T-helper 2 cell treated with Interferon-gamma antibody and Interleukin-4, amounts not matched to agents 5 μg/mL and 100 μg/mL, for 36 hours (primary cell): ENCODE results near the gene ADAMTS5.

ENCODE experiments used
- DNase-seq: peaks from one replicate; pipeline ENCODE4 v3.0.0; 2021; ENCODE audit warnings: low spot score
- H3K27ac Mint-ChIP-seq: one replicate; pipeline ENCODE4 v1.8.0; 2021; ENCODE audit warnings: mild to moderate bottlenecking, mixed read lengths
- H3K27me3 Mint-ChIP-seq: one replicate; pipeline ENCODE4 v1.8.0; 2021; ENCODE audit warnings: low read depth, mixed read lengths
- H3K36me3 Mint-ChIP-seq: one replicate; pipeline ENCODE4 v1.8.0; 2021; ENCODE audit warnings: low read depth, mixed read lengths
- H3K4me1 Mint-ChIP-seq: one replicate; pipeline ENCODE4 v1.8.0; 2021; ENCODE audit warnings: low read depth, mixed read lengths
- H3K4me3 Mint-ChIP-seq: one replicate; pipeline ENCODE4 v1.8.0; 2022; ENCODE audit warnings: mild to moderate bottlenecking, moderate library complexity, mixed read lengths
- H3K9me3 Mint-ChIP-seq: one replicate; pipeline ENCODE4 v1.8.0; 2021; ENCODE audit warnings: mixed read lengths

ADAMTS5 gene

GRCh38 chr21:26961698-26962097 is 5.2 kb downstream of the ADAMTS5 start:
- no peak overlapping the region for H3K27ac Mint-ChIP-seq
- H3K27me3 Mint-ChIP-seq = peaks cover 24% of the 10 kb centered on the region
- no peak overlapping the region for H3K4me3 Mint-ChIP-seq
- no peaks in the 10 kb centered on the region for H3K9me3 Mint-ChIP-seq
- no peak for DNase-seq
- H3K36me3 Mint-ChIP-seq = no peaks in the 10 kb centered on the region
- no peaks in the 10 kb centered on the region for H3K4me1 Mint-ChIP-seq

- no peak overlapping the region for H3K4me3 Mint-ChIP-seq
- H3K36me3 Mint-ChIP-seq = no peaks in the 10 kb centered on the region
- H3K9me3 Mint-ChIP-seq = no peaks in the 10 kb centered on the region
- H3K4me1 Mint-ChIP-seq = no peaks in the 10 kb centered on the region
- no peak for DNase-seq
- peaks cover 4% of the 10 kb centered on the region for H3K27me3 Mint-ChIP-seq
- H3K27ac Mint-ChIP-seq = no peak overlapping the region
Observed at GRCh38 chr21:26958788-26959187, 8.1 kb downstream of the ADAMTS5 start.

GRCh38 chr21:26956813-26957212 is 10.1 kb downstream of the ADAMTS5 start:
- Mint-ChIP-seq H3K9me3 (no peaks in the 10 kb centered on the region), H3K36me3 (no peaks in the 10 kb centered on the region), H3K4me1 (no peaks in the 10 kb centered on the region), H3K27ac (no peak overlapping the region), H3K27me3 (no peaks in the 10 kb centered on the region), H3K4me3 (no peak overlapping the region)
- no peak for DNase-seq

- Mint-ChIP-seq H3K36me3 (no peaks in the 10 kb centered on the region), H3K4me1 (no peaks in the 10 kb centered on the region), H3K27me3 (no peaks in the 10 kb centered on the region), H3K9me3 (no peaks in the 10 kb centered on the region), H3K4me3 (no peak overlapping the region), H3K27ac (no peak overlapping the region)
- no peak for DNase-seq
Observed at GRCh38 chr21:26956216-26956615, 10.7 kb downstream of the ADAMTS5 start.

DNA sequence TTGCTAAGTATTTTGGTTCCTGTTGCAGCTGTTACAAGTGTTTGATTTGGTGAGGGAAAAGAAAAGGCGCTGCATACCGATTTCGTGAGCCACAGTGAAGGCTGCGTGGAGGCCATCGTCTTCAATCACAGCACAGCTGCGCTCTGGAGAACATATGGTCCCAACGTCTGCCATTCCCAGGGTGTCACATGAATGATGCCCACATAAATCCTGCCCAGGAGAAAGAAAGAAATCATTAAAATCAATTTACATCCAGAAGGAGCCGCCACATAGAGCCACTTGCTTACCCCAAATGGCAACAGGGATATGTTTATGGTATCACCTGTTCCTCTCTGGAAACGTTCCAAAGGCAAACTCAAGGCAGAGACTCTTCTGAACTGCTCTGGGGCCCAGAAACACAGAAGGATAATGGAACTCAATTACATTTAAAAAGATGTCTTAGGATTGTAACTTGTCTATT is 12.2 kb downstream of the ADAMTS5 start:
- no peak for DNase-seq
- no peaks in the 10 kb centered on the region for H3K4me1 Mint-ChIP-seq
- H3K27me3 Mint-ChIP-seq = no peaks in the 10 kb centered on the region
- no peaks in the 10 kb centered on the region for H3K9me3 Mint-ChIP-seq
- no peak overlapping the region for H3K4me3 Mint-ChIP-seq
- H3K27ac Mint-ChIP-seq = no peak overlapping the region
- H3K36me3 Mint-ChIP-seq = no peaks in the 10 kb centered on the region

GRCh38 chr21:26952374-26953066 is 14.4 kb downstream of the ADAMTS5 start:
- H3K9me3 Mint-ChIP-seq = no peaks in the 10 kb centered on the region
- H3K27ac Mint-ChIP-seq = no peak overlapping the region
- DNase-seq = no peak
- H3K36me3 Mint-ChIP-seq = no peaks in the 10 kb centered on the region
- no peaks in the 10 kb centered on the region for H3K27me3 Mint-ChIP-seq
- H3K4me1 Mint-ChIP-seq = no peaks in the 10 kb centered on the region
- no peak overlapping the region for H3K4me3 Mint-ChIP-seq

- no peak for DNase-seq
- H3K36me3 Mint-ChIP-seq = no peaks in the 10 kb centered on the region
- no peaks in the 10 kb centered on the region for H3K27me3 Mint-ChIP-seq
- H3K4me1 Mint-ChIP-seq = no peaks in the 10 kb centered on the region
- H3K9me3 Mint-ChIP-seq = no peaks in the 10 kb centered on the region
- H3K27ac Mint-ChIP-seq = no peak overlapping the region
- H3K4me3 Mint-ChIP-seq = no peak overlapping the region
Observed at GRCh38 chr21:26949830-26950229, 17.1 kb downstream of the ADAMTS5 start.

DNA sequence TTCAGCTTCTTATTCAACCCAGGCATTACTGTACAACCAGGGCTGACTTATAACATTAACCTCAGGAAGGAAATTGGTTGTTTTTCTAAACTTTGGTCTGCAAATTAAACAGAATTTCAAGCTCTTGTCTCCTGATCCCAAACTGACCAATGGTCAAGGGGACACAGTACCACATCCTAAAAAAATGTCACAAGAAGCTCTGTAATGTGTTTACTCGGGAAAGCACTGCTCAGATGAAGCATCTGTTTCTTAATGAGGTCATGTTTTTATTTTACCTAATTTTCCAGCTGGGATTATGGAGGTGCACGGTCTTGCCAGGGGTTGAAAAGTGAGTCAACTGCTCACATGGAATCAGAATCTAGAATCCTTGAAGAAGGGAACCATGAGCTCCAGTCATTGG is 18.7 kb downstream of the ADAMTS5 start:
- Mint-ChIP-seq H3K27ac (no peak overlapping the region), H3K4me3 (no peak overlapping the region)

GRCh38 chr21:26946744-26947446 is 20.0 kb downstream of the ADAMTS5 start:
- Mint-ChIP-seq H3K4me3 (no peak overlapping the region), H3K4me1 (no peaks in the 10 kb centered on the region), H3K27me3 (no peaks in the 10 kb centered on the region), H3K36me3 (no peaks in the 10 kb centered on the region), H3K27ac (no peak overlapping the region), H3K9me3 (no peaks in the 10 kb centered on the region)
- no peak for DNase-seq

More for the DNA sequence above, 18.7 kb downstream of the ADAMTS5 start:
- no peaks in the 10 kb centered on the region for H3K9me3 Mint-ChIP-seq
- H3K27me3 Mint-ChIP-seq = no peaks in the 10 kb centered on the region
- H3K36me3 Mint-ChIP-seq = no peaks in the 10 kb centered on the region
- no peak for DNase-seq
- no peaks in the 10 kb centered on the region for H3K4me1 Mint-ChIP-seq

DNA sequence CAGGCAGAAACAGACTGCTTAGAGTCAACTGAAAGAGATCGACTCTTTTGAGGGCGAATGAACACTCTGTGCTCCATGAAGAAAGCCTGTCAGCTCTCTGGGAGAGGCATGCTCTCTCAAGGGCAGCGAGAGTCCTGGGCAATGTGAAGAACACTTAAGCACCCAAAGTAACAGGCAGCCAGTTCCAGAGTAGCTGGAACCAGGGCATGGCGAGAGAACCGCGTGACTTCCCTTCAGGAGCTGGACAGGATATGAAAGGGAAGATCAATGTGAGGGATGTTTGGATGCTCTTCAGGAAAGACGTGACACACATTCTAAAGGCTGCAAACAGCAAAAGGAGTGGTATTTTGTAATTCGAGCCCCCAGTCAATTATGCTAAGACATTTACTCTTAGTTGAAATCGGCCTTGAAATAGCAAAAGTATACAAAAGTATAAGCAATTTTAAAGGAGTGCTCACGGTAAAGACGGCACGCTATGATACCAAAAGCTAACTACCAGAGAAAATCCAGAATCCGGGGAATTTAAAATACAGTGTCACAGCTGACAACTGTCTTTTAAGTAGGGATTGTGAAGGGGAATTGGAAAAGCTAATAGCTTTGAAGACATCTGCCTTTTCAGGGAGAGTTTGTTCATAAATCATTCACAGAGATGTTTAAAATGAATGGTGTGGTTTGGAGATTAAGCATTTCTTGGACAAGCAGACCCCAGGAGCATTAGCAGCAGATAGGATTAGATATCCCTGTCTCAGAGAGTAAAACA is 20.8 kb downstream of the ADAMTS5 start:
- DNase-seq = no peak
- H3K9me3 Mint-ChIP-seq = no peaks in the 10 kb centered on the region
- no peak overlapping the region for H3K27ac Mint-ChIP-seq
- H3K4me3 Mint-ChIP-seq = no peak overlapping the region
- H3K36me3 Mint-ChIP-seq = no peaks in the 10 kb centered on the region
- no peaks in the 10 kb centered on the region for H3K4me1 Mint-ChIP-seq
- no peaks in the 10 kb centered on the region for H3K27me3 Mint-ChIP-seq

DNA sequence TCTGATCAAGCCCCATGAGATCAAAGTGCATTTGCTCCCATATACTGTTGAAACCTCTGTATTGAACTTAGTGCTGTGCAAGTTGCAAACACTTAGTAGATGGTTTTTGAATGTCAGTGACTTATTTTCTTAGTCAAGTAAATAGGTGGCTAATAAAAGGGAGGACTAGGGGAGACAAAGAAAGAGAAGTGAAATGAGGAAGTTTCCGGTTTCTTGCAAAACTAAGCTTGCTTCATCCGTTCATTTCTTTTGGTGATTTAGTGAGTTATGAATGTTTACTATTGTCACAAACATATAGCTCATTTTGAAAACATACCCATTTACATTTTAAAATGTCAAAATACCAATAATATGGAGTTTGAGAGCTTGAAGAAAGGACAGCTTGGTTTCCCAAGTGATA is 23.0 kb downstream of the ADAMTS5 start:
- H3K36me3 Mint-ChIP-seq = no peaks in the 10 kb centered on the region
- H3K9me3 Mint-ChIP-seq = no peaks in the 10 kb centered on the region
- no peaks in the 10 kb centered on the region for H3K27me3 Mint-ChIP-seq
- H3K4me3 Mint-ChIP-seq = no peak overlapping the region
- H3K27ac Mint-ChIP-seq = no peak overlapping the region
- no peaks in the 10 kb centered on the region for H3K4me1 Mint-ChIP-seq
- DNase-seq = no peak

DNA sequence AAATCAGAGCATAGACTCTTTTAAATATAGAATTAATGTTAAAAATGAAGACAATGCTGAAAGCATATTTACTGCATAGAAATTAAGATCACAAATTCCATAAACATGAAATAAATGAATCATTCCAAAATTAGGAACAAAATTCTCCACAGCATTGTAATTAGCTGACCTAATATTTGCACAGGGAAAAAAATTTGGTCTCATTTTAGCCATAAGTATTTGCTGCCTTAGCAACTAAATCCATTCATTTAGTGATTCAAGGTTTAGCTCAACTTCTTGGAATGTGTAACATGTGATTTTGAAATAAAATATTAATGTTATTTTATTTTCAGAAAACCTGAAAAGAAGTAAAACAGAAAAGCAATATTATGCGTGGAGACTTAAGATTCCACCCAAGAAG is 25.5 kb downstream of the ADAMTS5 start:
- no peak overlapping the region for H3K27ac Mint-ChIP-seq

DNA sequence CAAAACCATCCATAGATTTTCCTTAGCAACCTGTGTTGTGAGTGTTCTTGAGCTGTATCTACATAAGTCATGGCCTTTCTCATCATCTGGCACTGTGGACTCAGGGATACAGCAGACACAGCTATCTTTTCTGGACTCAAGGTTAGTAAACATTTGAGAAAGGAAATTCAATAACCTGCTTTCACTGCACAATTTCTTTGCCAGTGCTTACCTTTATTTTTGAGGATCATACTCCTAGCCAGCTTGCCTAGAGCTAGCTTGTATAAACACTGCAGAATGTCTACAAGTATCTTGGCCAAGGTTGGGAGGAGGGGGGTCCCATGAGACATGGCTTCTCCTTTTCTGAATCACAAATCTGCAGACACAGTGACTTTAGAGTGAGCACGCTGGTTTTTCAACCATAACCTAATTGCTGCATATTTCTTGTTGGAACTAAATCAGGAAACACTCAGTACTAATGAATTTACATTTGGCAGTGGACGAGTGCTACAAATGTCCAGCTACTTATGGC is 27.2 kb downstream of the ADAMTS5 start:
- Mint-ChIP-seq H3K27me3 (no peaks in the 10 kb centered on the region), H3K9me3 (no peaks in the 10 kb centered on the region), H3K4me3 (no peak overlapping the region), H3K36me3 (no peaks in the 10 kb centered on the region), H3K4me1 (no peaks in the 10 kb centered on the region), H3K27ac (no peak overlapping the region)
- DNase-seq = no peak

More for the DNA sequence above, 25.5 kb downstream of the ADAMTS5 start:
- no peaks in the 10 kb centered on the region for H3K9me3 Mint-ChIP-seq
- no peak overlapping the region for H3K4me3 Mint-ChIP-seq
- H3K36me3 Mint-ChIP-seq = no peaks in the 10 kb centered on the region
- no peaks in the 10 kb centered on the region for H3K27me3 Mint-ChIP-seq
- H3K4me1 Mint-ChIP-seq = no peaks in the 10 kb centered on the region
- no peak for DNase-seq

DNA sequence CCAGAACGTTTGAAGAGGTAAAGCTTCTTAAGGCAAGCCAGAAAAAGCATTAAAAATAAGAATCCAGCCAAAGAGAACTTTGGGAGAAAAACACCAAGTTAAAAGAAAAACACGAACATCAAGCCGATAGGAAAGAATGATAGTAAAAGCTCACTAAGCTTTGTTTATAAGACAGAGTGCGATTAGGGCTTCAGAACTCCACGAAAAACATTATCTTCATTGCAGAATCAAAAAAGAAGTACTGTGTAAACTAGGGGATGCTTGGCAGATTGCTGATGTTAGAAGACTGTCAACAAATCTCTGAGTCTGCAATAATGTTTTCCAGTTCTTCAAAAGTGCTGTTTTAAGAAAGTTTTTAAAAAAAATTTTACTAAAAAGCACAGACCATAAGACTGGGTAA is 30.2 kb downstream of the ADAMTS5 start:
- Mint-ChIP-seq H3K27me3 (no peaks in the 10 kb centered on the region), H3K4me3 (no peak overlapping the region), H3K36me3 (no peaks in the 10 kb centered on the region), H3K4me1 (no peaks in the 10 kb centered on the region), H3K9me3 (no peaks in the 10 kb centered on the region), H3K27ac (no peak overlapping the region)
- no peak for DNase-seq
